Choroid plexus epithelial cell (primary cell): ENCODE data around the gene IGSF23.

ENCODE experiments used
- DNase-seq: peaks from one replicate; pipeline ENCODE4 v3.0.0-alpha.2; 2010; ENCODE audit warnings: low read depth
- H3K4me3 ChIP-seq: 2 replicates; pipeline ENCODE4 v1.5.1; 2011; ENCODE audit warnings: low read depth, mild to moderate bottlenecking, control low read depth, low read length, moderate library complexity
- TF ChIP-seq, protein P1 (sequence below): conservative IDR thresholded peaks from 2 replicates; pipeline ENCODE4 v1.5.1; 2011; ENCODE audit warnings: low read depth, mild to moderate bottlenecking, control low read depth, inconsistent platforms, low read length, moderate library complexity

The IGSF23 gene

DNA sequence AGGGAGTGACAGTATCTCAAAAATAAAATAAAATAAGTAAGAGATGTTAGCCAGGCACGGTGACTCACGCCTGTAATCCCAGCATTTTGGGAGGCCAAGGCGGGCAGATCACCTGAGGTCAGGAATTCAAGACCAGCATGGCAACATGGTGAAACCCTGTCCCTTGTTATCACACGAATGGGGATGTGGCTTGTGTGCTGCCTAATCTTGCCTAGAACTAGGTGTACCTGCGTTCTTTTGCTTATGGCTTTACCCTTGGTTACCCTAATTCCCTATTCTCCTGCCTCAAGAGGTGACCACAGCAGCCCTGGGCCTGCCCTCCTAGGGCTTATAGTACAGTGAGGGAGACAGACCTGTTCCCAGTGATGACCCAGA lies 24.0 kb downstream of the IGSF23 start:
- TF ChIP-seq, protein P1, sequence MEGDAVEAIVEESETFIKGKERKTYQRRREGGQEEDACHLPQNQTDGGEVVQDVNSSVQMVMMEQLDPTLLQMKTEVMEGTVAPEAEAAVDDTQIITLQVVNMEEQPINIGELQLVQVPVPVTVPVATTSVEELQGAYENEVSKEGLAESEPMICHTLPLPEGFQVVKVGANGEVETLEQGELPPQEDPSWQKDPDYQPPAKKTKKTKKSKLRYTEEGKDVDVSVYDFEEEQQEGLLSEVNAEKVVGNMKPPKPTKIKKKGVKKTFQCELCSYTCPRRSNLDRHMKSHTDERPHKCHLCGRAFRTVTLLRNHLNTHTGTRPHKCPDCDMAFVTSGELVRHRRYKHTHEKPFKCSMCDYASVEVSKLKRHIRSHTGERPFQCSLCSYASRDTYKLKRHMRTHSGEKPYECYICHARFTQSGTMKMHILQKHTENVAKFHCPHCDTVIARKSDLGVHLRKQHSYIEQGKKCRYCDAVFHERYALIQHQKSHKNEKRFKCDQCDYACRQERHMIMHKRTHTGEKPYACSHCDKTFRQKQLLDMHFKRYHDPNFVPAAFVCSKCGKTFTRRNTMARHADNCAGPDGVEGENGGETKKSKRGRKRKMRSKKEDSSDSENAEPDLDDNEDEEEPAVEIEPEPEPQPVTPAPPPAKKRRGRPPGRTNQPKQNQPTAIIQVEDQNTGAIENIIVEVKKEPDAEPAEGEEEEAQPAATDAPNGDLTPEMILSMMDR: no peak

DNA sequence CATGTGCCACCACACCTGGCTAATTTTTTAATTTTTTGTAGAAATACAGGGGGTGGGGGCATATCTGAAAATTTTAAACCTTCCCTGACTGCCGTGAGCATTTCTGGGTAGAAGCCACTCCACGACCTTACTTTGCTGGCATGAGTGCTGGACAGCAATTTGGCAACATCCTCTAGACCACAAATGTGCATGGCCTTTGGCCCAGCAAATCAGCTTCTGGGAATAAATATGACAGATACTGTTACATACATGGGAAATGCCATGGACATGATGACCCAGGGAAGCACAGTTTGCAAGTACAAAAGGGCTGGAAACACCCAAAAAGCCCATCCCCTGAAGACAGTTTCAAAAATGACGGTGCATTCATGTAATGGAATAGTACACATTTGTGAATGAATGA lies 27.2 kb downstream of the IGSF23 start:
- H3K4me3 ChIP-seq: no peak overlapping the region
- TF ChIP-seq, protein P1: no peak
- DNase-seq: peak; percentile 31

More for the DNA sequence above, 24.0 kb downstream of the IGSF23 start:
- no peak for DNase-seq
- no peak overlapping the region for H3K4me3 ChIP-seq

DNA sequence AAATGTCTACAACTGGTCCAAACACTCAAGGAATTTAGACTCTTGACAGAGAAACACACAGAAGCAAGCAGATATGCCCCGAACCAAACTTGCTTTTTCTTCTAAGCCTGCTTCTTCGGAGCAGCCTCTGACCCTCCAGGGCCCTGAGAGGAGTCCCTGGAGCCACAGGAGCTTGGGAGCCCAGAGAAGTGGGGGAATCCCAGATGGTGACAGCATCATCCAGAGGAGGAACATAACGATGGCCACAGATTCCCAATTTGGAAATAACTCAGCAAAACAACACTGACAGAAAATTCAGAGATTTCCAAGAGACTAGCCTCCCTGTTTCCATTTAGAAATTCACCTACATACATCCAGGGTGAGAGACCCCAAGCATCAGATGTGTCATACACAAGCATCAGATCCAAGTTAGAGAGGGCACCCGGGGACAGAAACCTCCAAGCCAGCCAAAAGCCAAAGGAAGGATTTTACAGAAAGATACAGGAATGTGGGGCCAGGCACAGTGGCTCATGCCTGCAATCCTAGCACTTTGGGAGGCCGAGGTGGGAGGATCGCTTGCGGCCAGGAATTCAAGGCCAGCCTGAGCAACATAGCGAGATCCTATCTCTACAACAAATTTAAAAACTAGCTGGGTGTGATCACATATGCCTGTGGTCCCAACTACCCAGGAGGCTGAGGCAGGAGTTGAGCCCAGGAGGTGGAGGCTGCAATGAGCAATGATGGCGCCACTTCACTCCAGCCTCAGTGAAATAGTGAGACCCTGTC lies 28.3 kb downstream of the IGSF23 start:
- TF ChIP-seq, protein P1: no peak
- DNase-seq: no peak
- no peak overlapping the region for H3K4me3 ChIP-seq

DNA sequence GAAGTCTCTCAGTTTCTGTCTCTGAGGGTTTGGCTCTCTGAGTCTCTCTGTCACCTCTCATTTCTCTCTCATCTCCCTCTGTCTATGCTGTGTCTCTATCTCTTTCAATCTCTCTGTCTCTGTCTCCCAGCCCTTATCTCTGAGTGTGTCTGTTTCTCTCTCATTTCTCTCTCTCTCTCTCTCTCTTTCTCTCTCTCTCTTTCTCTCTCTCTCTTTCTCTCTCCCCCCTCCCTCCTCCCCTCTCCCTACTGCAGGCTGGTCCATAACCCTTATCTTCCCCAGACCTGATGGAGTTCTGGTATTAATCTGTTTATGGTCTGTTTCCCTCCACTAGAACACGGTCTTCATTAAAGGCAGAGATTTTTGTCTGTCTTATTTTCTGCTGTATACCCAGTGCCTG lies 29.0 kb downstream of the IGSF23 start:
- no peak for DNase-seq
- TF ChIP-seq, protein P1: no peak
- no peak overlapping the region for H3K4me3 ChIP-seq

DNA sequence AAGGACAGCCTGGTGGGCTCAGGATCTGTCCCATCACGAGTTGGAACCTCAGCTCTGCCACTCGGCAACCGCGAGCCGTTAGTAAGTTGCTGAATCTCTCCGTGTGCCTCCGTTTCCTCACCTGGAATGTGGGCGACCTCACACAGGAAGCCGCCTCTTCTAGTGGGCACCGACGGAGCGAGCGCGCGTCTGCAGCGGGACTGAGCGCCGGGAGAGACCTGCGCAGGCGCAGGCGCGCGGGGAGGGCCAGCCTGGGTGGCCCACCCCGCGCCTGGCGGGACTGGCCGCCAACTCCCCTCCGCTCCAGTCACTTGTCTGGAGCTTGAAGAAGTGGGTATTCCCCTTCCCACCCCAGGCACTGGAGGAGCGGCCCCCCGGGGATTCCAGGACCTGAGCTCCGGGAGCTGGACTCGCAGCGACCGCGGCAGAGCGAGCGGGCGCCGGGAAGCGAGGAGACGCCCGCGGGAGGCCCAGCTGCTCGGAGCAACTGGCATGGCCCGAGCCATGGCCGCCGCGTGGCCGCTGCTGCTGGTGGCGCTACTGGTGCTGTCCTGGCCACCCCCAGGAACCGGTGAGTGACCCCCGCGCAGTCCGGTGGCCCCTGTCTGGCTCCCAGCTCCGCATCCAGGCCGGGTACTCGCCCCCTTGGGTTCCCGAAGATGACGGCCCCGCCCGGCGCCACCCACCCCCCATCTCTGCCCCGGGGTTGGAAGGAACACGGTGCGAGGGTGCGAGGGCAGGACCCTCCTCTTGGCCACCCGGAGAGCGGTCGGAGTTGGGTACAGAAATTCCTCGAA lies 30.4 kb downstream of the IGSF23 start, which contains the start of gene PVR:
TSS of gene PVR (plus strand) at position 306 of the 797 bp plus-strand sequence. CDS start at position 493, 187 bp downstream.
- TF ChIP-seq, protein P1: no peak
- H3K4me3 ChIP-seq: peak within 1 kb of the TSS; percentile 83
- peak; percentile 71 for DNase-seq

DNA sequence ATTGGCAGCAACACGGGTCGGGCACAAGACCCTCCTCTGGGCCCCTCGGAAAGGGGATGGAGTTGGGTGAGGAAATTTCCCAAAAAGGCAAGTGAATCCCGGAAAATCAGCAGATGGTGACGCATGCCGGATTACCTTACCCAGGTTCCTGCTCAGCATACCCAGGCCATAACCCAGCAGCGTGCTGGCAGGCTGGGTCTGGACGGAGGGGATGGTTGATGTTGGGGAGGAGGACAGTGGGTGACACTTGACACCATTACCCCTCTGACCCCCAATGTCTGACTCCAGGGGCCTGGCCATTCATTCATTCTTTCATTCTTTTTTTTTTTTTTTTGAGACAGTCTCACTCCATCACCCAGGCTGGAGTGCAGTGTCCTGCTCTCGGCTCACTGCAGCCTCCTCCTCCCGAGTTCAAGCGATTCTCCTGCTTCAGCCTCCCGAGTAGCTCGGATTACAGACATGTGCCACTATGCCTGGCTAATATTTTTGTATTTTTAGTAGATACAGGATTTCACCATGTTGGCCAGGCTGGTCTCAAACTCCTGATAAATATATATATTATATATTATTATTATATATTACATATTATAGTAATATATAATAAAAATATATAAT lies 31.1 kb downstream of the IGSF23 start:
- TF ChIP-seq, protein P1: no peak
- DNase-seq: peak; percentile 33
- peak overlapping the region; percentile 83 for H3K4me3 ChIP-seq
